GM23338 (cell line): ENCODE results near the gene DNAL4.

ENCODE experiments used
- CREB1 ChIP-seq: fragments of 250-450 bp; sonication (Bioruptor Pico); IDR thresholded peaks from 2 replicates; pipeline ENCODE4 v1.5.0; 2020; ENCODE audit warnings: low read depth, mild to moderate bottlenecking, moderate library complexity
- EZH2 ChIP-seq: fragments of 200-600 bp; sonication (generic); IDR thresholded peaks from one replicate; pipeline ENCODE4 v1.8.0; 2017; ENCODE audit warnings: antibody characterized with exemption, mild to moderate bottlenecking, low read depth; ENCODE audit not compliant: unreplicated experiment
- EZH2phosphoT487 ChIP-seq: fragments of 200-600 bp; sonication (generic); IDR thresholded peaks from one replicate; pipeline ENCODE4 v1.8.1; 2018; ENCODE audit warnings: antibody characterized with exemption; ENCODE audit not compliant: unreplicated experiment
- JUNB ChIP-seq: IDR thresholded peaks from one replicate; pipeline ENCODE4 v1.6.1; 2016; ENCODE audit warnings: antibody characterized with exemption; ENCODE audit not compliant: unreplicated experiment
- POLR2AphosphoS5 ChIP-seq: IDR thresholded peaks from 2 replicates; pipeline ENCODE4 v1.6.1; 2016; ENCODE audit warnings: antibody characterized with exemption, low read depth
- ZNF331 ChIP-seq: fragments of 250-450 bp; sonication (Bioruptor Pico); IDR thresholded peaks from 2 replicates; pipeline ENCODE4 v1.5.0; 2020; ENCODE audit warnings: low read depth, mild to moderate bottlenecking, moderate library complexity
- TF ChIP-seq, protein P1 (sequence below): IDR thresholded peaks from one replicate; pipeline ENCODE4 v1.6.1; 2018; ENCODE audit warnings: antibody characterized with exemption; ENCODE audit not compliant: unreplicated experiment
- TF ChIP-seq, protein P2 (sequence below), 2 experiments: fragments of 200-600 bp in 1 of 2; sonication (generic) in 1 of 2; conservative IDR thresholded peaks; 2 replicates each; pipeline versions ENCODE4 v1.5.1 to v1.6.1; 2016 to 2017; ENCODE audit warnings: antibody characterized with exemption in 2 of 2, low read depth in 2 of 2, mild to moderate bottlenecking in 2 of 2, moderate library complexity in 1 of 2

DNA sequence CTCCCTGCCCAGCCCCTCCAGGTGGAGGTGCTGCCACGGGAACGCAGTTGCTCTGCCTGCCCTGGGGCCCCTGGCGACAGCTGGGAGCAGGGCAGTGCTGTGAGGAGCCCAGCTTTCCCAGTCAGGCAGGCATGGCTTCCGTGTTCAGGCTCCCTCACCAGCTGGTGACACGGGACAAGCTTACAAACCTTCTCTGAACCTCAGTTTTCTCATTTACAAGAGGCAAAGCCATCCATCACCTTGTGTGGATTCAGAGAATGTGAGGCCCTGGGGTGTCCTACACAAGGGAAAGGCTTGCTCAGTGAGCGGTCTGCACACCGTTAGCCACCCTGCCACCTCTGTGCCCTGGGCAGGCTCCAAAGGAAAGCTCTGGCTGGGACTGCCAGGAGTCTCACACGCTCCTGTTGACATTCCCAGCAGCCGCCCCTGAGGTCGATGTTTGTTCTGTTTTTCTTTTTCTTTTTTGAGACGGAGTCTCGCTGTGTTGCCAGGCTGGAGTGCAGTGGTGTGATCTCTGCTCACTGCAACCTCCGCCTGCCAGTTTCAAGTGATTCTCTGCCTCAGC lies 61.6 kb downstream of the DNAL4 start:
- TF ChIP-seq, protein P1, sequence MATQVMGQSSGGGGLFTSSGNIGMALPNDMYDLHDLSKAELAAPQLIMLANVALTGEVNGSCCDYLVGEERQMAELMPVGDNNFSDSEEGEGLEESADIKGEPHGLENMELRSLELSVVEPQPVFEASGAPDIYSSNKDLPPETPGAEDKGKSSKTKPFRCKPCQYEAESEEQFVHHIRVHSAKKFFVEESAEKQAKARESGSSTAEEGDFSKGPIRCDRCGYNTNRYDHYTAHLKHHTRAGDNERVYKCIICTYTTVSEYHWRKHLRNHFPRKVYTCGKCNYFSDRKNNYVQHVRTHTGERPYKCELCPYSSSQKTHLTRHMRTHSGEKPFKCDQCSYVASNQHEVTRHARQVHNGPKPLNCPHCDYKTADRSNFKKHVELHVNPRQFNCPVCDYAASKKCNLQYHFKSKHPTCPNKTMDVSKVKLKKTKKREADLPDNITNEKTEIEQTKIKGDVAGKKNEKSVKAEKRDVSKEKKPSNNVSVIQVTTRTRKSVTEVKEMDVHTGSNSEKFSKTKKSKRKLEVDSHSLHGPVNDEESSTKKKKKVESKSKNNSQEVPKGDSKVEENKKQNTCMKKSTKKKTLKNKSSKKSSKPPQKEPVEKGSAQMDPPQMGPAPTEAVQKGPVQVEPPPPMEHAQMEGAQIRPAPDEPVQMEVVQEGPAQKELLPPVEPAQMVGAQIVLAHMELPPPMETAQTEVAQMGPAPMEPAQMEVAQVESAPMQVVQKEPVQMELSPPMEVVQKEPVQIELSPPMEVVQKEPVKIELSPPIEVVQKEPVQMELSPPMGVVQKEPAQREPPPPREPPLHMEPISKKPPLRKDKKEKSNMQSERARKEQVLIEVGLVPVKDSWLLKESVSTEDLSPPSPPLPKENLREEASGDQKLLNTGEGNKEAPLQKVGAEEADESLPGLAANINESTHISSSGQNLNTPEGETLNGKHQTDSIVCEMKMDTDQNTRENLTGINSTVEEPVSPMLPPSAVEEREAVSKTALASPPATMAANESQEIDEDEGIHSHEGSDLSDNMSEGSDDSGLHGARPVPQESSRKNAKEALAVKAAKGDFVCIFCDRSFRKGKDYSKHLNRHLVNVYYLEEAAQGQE: no peak
- TF ChIP-seq, protein P2, sequence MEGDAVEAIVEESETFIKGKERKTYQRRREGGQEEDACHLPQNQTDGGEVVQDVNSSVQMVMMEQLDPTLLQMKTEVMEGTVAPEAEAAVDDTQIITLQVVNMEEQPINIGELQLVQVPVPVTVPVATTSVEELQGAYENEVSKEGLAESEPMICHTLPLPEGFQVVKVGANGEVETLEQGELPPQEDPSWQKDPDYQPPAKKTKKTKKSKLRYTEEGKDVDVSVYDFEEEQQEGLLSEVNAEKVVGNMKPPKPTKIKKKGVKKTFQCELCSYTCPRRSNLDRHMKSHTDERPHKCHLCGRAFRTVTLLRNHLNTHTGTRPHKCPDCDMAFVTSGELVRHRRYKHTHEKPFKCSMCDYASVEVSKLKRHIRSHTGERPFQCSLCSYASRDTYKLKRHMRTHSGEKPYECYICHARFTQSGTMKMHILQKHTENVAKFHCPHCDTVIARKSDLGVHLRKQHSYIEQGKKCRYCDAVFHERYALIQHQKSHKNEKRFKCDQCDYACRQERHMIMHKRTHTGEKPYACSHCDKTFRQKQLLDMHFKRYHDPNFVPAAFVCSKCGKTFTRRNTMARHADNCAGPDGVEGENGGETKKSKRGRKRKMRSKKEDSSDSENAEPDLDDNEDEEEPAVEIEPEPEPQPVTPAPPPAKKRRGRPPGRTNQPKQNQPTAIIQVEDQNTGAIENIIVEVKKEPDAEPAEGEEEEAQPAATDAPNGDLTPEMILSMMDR (conservative IDR thresholded peaks at IDR 0.05; ENCODE audit: low read depth in 2 of 2): no peak
- TF ChIP-seq EZH2phosphoT487: no peak
- no peak for TF ChIP-seq ZNF331 (CRISPR knock-in tag)
- no peak for TF ChIP-seq POLR2AphosphoS5
- TF ChIP-seq JUNB: no peak
- TF ChIP-seq EZH2: no peak
- TF ChIP-seq CREB1 (CRISPR knock-in tag): no peak
